ENCODE measurements around the gene PYCR2.
"Not testable (repeated sequence)": the region's sequence is repeated elsewhere in the genome, so short reads cannot be mapped to it uniquely, and the experiment has no call there.

PYCR2 gene

GRCh38 chr1:225942574-225942973, 18.5 kb upstream of the PYCR2 start:
- DNase-seq (ENCODE audit: low read depth): no peak

GRCh38 chr1:225941942-225942222, 17.8 kb upstream of the PYCR2 start:
- no peak for DNase-seq (ENCODE audit: low read depth)

GRCh38 chr1:225941187-225941941, 17.3 kb upstream of the PYCR2 start, which contains the start of gene LEFTY2:
LEFTY2 (minus strand) TSS chr1:225941220; CDS start chr1:225941140, 80 bp downstream.
- DNase-seq (ENCODE audit: low read depth): no peak

- DNase-seq (ENCODE audit: low read depth): no peak
Observed at GRCh38 chr1:225940385-225941151, 16.5 kb upstream of the PYCR2 start.

- DNase-seq (ENCODE audit: low read depth): not testable (repeated sequence)
Observed at GRCh38 chr1:225939939-225940310, 15.9 kb upstream of the PYCR2 start.

- not testable (repeated sequence) for DNase-seq (ENCODE audit: low read depth)
Observed at GRCh38 chr1:225939097-225939938, 15.3 kb upstream of the PYCR2 start.

GRCh38 chr1:225937048-225937968, 13.3 kb upstream of the PYCR2 start:
- no peak for DNase-seq (ENCODE audit: low read depth)

GRCh38 chr1:225936523-225936922, 12.5 kb upstream of the PYCR2 start:
- no peak for DNase-seq (ENCODE audit: low read depth)

GRCh38 chr1:225936086-225936485, 12.0 kb upstream of the PYCR2 start:
- DNase-seq (ENCODE audit: low read depth): not testable (repeated sequence)

GRCh38 chr1:225934711-225935110, 10.7 kb upstream of the PYCR2 start:
- no peak for DNase-seq (ENCODE audit: low read depth)

GRCh38 chr1:225933072-225933471, 9.0 kb upstream of the PYCR2 start:
- DNase-seq (ENCODE audit: low read depth): no peak

- no peak for DNase-seq (ENCODE audit: low read depth)
Observed at GRCh38 chr1:225931270-225932136, 7.5 kb upstream of the PYCR2 start.

GRCh38 chr1:225930566-225930965, 6.5 kb upstream of the PYCR2 start:
- DNase-seq (ENCODE audit: low read depth): no peak

- not testable (repeated sequence) for DNase-seq (ENCODE audit: low read depth)
Observed at GRCh38 chr1:225929462-225929861, 5.4 kb upstream of the PYCR2 start.

- DNase-seq (ENCODE audit: low read depth): no peak
Observed at GRCh38 chr1:225928186-225929175, 4.4 kb upstream of the PYCR2 start.

- no peak for DNase-seq (ENCODE audit: low read depth)
Observed at GRCh38 chr1:225926551-225927113, 2.6 kb upstream of the PYCR2 start.

- no peak for DNase-seq (ENCODE audit: low read depth)
Observed at GRCh38 chr1:225923381-225923691, 714 bp downstream of the PYCR2 start.

- no peak for DNase-seq (ENCODE audit: low read depth)
Observed at GRCh38 chr1:225921734-225922709, 2.0 kb downstream of the PYCR2 start.

Measured in activated gamma-delta T cell treated with anti-CD3 and anti-CD28 coated beads, Interleukin-2, amount 50 U/mL, for 16 hours (primary cell).